PC-3 (cell line): ENCODE measurements around the gene SLC45A2. TPM values are rescaled to one million over a fixed set of nuclear protein-coding genes. Genes with fewer than 3 reads are reported as not detected.

ENCODE experiments used
- ATAC-seq: fragments of 200-7000 bp; cut with Tn5 transposase; 2 replicates; pipeline ENCODE4 v1.9.1; 2020; ENCODE audit warnings: mild to moderate bottlenecking, moderate library complexity
- BruUV-seq: library from RNA; stranded (reverse); fragments of 400-500 nt; replicated peaks from 2 replicates; lab custom pipeline; 2021; lab: Mats Ljungman, UMichigan
- CTCF ChIA-PET: fragments of 300-600 bp; sonication (Branson Sonifier 250); formaldehyde crosslinking; loops from one replicate; lab custom pipeline; 2022; ENCODE audit warnings: antibody characterized with exemption; lab: Charles Lee
- POLR2A ChIA-PET: fragments of 300-600 bp; sonication (Branson Sonifier 250); formaldehyde crosslinking; loops from one replicate; lab custom pipeline; 2022; ENCODE audit warnings: antibody characterized with exemption; ENCODE audit not compliant: unreplicated experiment; lab: Charles Lee
- DNase-seq: peaks from one replicate; pipeline ENCODE4 v3.0.0-alpha.2; 2015
- H2AFZ ChIP-seq: fragments of 300-600 bp; sonication (generic); 2 replicates; pipeline ENCODE4 v1.6.0; 2016; ENCODE audit warnings: antibody characterized with exemption, low read length
- H3F3A ChIP-seq: fragments of 300-600 bp; sonication (generic); one replicate; pipeline ENCODE4 v1.6.0; 2017; ENCODE audit warnings: antibody characterized with exemption, low read length, control low read depth, mild to moderate bottlenecking; ENCODE audit not compliant: unreplicated experiment
- H3K27ac ChIP-seq: fragments of 300-600 bp; sonication (generic); 2 replicates; pipeline ENCODE4 v1.5.1; 2016; ENCODE audit warnings: mild to moderate bottlenecking, low read length
- H3K27me3 ChIP-seq: fragments of 300-600 bp; sonication (generic); 2 replicates; pipeline ENCODE4 v1.6.1; 2016; ENCODE audit warnings: low read length, mixed read lengths
- H3K36me3 ChIP-seq: fragments of 300-600 bp; sonication (generic); 2 replicates; pipeline ENCODE4 v1.6.1; 2016; ENCODE audit warnings: low read depth, mixed run types, low read length, mixed read lengths
- H3K4me1 ChIP-seq: fragments of 300-600 bp; sonication (generic); 2 replicates; pipeline ENCODE4 v1.5.1; 2016; ENCODE audit warnings: low read length; ENCODE audit not compliant: insufficient read depth
- H3K4me2 ChIP-seq: fragments of 300-600 bp; sonication (generic); 2 replicates; pipeline ENCODE4 v1.6.0; 2016; ENCODE audit warnings: low read length
- H3K4me3 ChIP-seq: fragments of 300-600 bp; sonication (generic); 2 replicates; pipeline ENCODE4 v1.5.1; 2016; ENCODE audit warnings: mild to moderate bottlenecking, low read length, mixed read lengths
- H3K79me2 ChIP-seq: fragments of 300-600 bp; sonication (generic); 2 replicates; pipeline ENCODE4 v1.6.1; 2017; ENCODE audit warnings: low read length, mixed read lengths
- H3K9ac ChIP-seq: fragments of 300-600 bp; sonication (generic); 2 replicates; pipeline ENCODE4 v1.6.0; 2016; ENCODE audit warnings: mild to moderate bottlenecking, low read length
- H3K9me2 ChIP-seq: fragments of 300-600 bp; sonication (generic); replicated peaks from 2 replicates; pipeline ENCODE4 v1.6.1; 2016; ENCODE audit warnings: mixed run types, low read length, mixed read lengths
- H3K9me3 ChIP-seq: fragments of 300-600 bp; sonication (generic); 2 replicates; pipeline ENCODE4 v1.6.1; 2016; ENCODE audit warnings: low read length, mixed read lengths
- H4K20me1 ChIP-seq: fragments of 300-600 bp; sonication (generic); 2 replicates; pipeline ENCODE4 v1.6.1; 2016; ENCODE audit warnings: low read length, mixed read lengths
- EZH2 ChIP-seq: fragments of 300-600 bp; sonication (generic); IDR thresholded peaks from one replicate; pipeline ENCODE4 v1.6.1; 2017; ENCODE audit warnings: antibody characterized with exemption, mild to moderate bottlenecking, low read length; ENCODE audit not compliant: unreplicated experiment
- EZH2phosphoT487 ChIP-seq: fragments of 300-600 bp; sonication (generic); IDR thresholded peaks from 2 replicates; pipeline ENCODE4 v1.6.1; 2018; ENCODE audit warnings: mild to moderate bottlenecking, antibody characterized with exemption, low read length, borderline replicate concordance
- intact Hi-C: fragments of 100-400 bp; cut with micrococcal nuclease; formaldehyde crosslinking; loops from 2 replicates; pipeline ENCODE4 v1.9.0; 2023
- total RNA-seq: library from RNA; depleted of rRNA; stranded (reverse); fragments of >200 nt; gene quantifications from 2 replicates; pipeline ENCODE4 v1.2.3, GENCODE V29; 2014
- TF ChIP-seq, protein P1 (sequence below): fragments of 300-600 bp; sonication (generic); conservative IDR thresholded peaks from 2 replicates; pipeline ENCODE4 v1.5.1; 2017; ENCODE audit warnings: antibody characterized with exemption, low read depth, mild to moderate bottlenecking, low read length

The SLC45A2 gene
- total RNA-seq, 1 experiment from 2014 or later, result not detected

DNA sequence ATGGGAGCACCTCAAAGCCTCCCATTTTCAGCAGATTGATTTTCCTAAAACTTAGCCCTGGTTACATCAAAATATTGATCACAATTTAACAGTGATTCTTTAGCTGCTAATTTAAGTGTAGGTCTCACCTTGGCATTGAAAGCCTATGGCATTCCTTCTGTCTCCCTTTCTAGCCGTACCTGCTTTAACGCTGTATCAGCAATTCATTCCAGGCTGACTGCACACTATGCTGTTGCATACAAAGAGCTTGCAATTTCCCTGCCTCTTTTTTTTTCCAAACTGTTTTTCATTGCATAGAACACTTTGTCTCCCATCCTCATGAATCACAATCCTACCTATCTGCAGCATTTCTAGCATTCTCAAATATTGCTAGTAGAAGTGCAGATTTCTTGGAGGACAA is 32.3 kb upstream of the SLC45A2 start:
- H3K27ac ChIP-seq, result no peak overlapping the region
- no peaks in the 10 kb centered on the region for H3K36me3 ChIP-seq
- H3K27me3 ChIP-seq, result no peaks in the 10 kb centered on the region
- H3K9ac ChIP-seq, result no peak overlapping the region
- ChIA-PET POLR2A (no interaction called here), CTCF (no interaction called here)
- H3F3A ChIP-seq, result no peaks in the 10 kb centered on the region
- no TSS peak for BruUV-seq
- H4K20me1 ChIP-seq, result no peaks in the 10 kb centered on the region
- no peak overlapping the region for H3K4me2 ChIP-seq
- TF ChIP-seq, protein P1, sequence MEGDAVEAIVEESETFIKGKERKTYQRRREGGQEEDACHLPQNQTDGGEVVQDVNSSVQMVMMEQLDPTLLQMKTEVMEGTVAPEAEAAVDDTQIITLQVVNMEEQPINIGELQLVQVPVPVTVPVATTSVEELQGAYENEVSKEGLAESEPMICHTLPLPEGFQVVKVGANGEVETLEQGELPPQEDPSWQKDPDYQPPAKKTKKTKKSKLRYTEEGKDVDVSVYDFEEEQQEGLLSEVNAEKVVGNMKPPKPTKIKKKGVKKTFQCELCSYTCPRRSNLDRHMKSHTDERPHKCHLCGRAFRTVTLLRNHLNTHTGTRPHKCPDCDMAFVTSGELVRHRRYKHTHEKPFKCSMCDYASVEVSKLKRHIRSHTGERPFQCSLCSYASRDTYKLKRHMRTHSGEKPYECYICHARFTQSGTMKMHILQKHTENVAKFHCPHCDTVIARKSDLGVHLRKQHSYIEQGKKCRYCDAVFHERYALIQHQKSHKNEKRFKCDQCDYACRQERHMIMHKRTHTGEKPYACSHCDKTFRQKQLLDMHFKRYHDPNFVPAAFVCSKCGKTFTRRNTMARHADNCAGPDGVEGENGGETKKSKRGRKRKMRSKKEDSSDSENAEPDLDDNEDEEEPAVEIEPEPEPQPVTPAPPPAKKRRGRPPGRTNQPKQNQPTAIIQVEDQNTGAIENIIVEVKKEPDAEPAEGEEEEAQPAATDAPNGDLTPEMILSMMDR, result no peak
- TF ChIP-seq EZH2 (no peak), EZH2phosphoT487 (no peak)
- intact Hi-C loops, result no loop called here
- no peak for DNase-seq
- H3K79me2 ChIP-seq, result no peaks in the 10 kb centered on the region
- peaks cover 10% of the 10 kb centered on the region for H3K4me1 ChIP-seq
- H3K9me2 ChIP-seq, result no peaks in the 10 kb centered on the region
- H3K9me3 ChIP-seq, result no peaks in the 10 kb centered on the region
- no peak overlapping the region for H2AFZ ChIP-seq
- no peak for ATAC-seq
- H3K4me3 ChIP-seq, result no peak overlapping the region

DNA sequence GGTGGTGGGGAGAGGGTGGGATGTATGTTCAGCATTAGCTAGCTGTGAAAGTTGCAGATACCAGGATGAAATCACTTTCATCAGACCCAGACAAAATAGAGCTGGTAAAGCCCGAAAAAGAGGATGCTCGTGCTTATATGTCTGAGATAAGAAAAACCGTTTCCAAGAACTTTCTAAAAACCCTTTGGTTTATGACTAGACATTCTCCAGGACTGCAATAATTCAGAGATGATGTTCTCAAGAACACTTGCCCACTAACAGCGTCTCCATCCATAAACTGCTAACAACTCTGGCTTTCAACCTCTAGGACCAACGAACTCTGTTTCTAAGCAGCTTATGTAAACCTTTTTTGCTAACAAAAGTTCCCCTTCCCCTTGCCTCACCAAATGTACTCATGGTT is 31.7 kb upstream of the SLC45A2 start:
- TF ChIP-seq, protein P1, result no peak
- TF ChIP-seq EZH2 (no peak), EZH2phosphoT487 (no peak)
- Histone ChIP-seq H3K4me2 (no peak overlapping the region), H3K27ac (no peak overlapping the region), H3K9me3 (no peaks in the 10 kb centered on the region), H3K27me3 (no peaks in the 10 kb centered on the region), H3K4me3 (no peak overlapping the region), H3K36me3 (no peaks in the 10 kb centered on the region), H3K4me1 (peaks cover 5% of the 10 kb centered on the region), H3K9me2 (no peaks in the 10 kb centered on the region), H3F3A (no peaks in the 10 kb centered on the region), H3K9ac (no peak overlapping the region), H4K20me1 (no peaks in the 10 kb centered on the region), H2AFZ (no peak overlapping the region), H3K79me2 (no peaks in the 10 kb centered on the region)
- intact Hi-C loops, result no loop called here
- ATAC-seq, result no peak
- DNase-seq, result no peak
- POLR2A ChIA-PET, result no interaction called here
- CTCF ChIA-PET, result no interaction called here
- no TSS peak for BruUV-seq

DNA sequence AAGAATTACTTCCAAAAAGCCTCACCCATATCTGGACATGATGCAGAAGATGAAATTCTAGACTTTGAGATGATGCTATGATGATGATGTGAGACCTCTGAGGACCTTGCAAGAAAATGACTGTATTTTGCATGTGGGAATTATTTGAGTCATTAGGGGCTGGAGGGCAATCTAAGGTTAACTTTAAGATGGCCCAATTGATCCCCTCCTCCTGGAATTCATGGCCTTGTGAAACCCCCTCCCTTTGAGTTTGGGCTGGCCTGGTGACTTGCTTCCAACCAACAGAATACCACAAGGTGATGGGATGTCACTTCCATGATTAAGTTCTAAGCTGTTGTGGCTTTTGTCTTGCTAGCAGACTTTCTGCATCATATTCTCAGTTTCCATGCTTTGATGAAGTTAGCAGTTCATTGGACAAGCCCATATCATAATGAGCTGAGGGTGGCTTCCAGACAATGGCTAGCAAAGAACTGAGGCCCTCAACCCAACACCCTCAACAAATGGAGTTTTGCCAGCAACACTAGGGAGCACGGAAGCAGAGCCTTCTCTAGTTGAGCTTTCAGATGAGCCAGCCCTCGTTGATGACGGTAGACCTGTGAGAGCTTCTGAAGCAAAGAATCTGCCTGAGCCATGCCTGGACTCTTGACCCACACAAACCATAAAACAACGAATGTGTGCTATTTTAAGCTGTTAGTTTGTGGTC is 30.8 kb upstream of the SLC45A2 start:
- intact Hi-C loops, result no loop called here
- no peaks in the 10 kb centered on the region for H3K9me2 ChIP-seq
- no peak overlapping the region for H2AFZ ChIP-seq
- CTCF ChIA-PET, result no interaction called here
- TF ChIP-seq EZH2 (no peak), EZH2phosphoT487 (no peak)
- TF ChIP-seq, protein P1, result no peak
- POLR2A ChIA-PET, result no interaction called here
- no peaks in the 10 kb centered on the region for H4K20me1 ChIP-seq
- ATAC-seq (no peak), DNase-seq (no peak)
- H3K9ac ChIP-seq, result no peak overlapping the region
- no peaks in the 10 kb centered on the region for H3K36me3 ChIP-seq
- H3K4me2 ChIP-seq, result no peak overlapping the region
- H3K27ac ChIP-seq, result no peak overlapping the region
- H3K4me3 ChIP-seq, result no peak overlapping the region
- H3K27me3 ChIP-seq, result no peaks in the 10 kb centered on the region
- no peaks in the 10 kb centered on the region for H3K9me3 ChIP-seq
- H3F3A ChIP-seq, result no peaks in the 10 kb centered on the region
- no TSS peak for BruUV-seq
- no peaks in the 10 kb centered on the region for H3K4me1 ChIP-seq
- H3K79me2 ChIP-seq, result no peaks in the 10 kb centered on the region
